Subcutaneous adipose tissue (tissue), 4 donors: ENCODE results near the gene TPRA1. TPM values are rescaled to one million over a fixed set of nuclear protein-coding genes. Genes with fewer than 3 reads are reported as not detected.

Source experiments
- CTCF ChIP-seq: fragments of 450-650 bp; IDR thresholded peaks from one replicate; pipeline ENCODE4 v1.5.1; 2016; ENCODE audit warnings: low read depth, mild to moderate bottlenecking, control low read depth, antibody characterized with exemption, moderate library complexity
- total RNA-seq, 4 donors: library from RNA; depleted of rRNA; stranded (reverse); fragments of >200 nt; gene quantifications; one replicate each; pipeline ENCODE4 v1.1.0, GENCODE V29; 2016

Gene TPRA1
- total RNA-seq, 4 donors from 2014 or later, result 12.2 to 32.3 (median 25.8) TPM

GRCh38 chr3:127555108-127555507 is 35.4 kb downstream of the TPRA1 start:
- no peak for TF ChIP-seq CTCF

GRCh38 chr3:127552038-127552437 is 38.5 kb downstream of the TPRA1 start:
- TF ChIP-seq CTCF, result no peak

- TF ChIP-seq CTCF, result no peak
Observed at GRCh38 chr3:127551178-127551577, 39.4 kb downstream of the TPRA1 start.

- TF ChIP-seq CTCF, result no peak
Observed at GRCh38 chr3:127550468-127551157, 39.9 kb downstream of the TPRA1 start.

- no peak for TF ChIP-seq CTCF
Observed at GRCh38 chr3:127549826-127550467, 40.6 kb downstream of the TPRA1 start.

GRCh38 chr3:127547761-127548605 is 42.5 kb downstream of the TPRA1 start:
- TF ChIP-seq CTCF, result no peak

GRCh38 chr3:127546970-127547733 is 43.4 kb downstream of the TPRA1 start:
- no peak for TF ChIP-seq CTCF
